GM21717 (cell line): Measurements from ENCODE around the gene BAZ2A.
"Not testable (repeated sequence)": the region's sequence is repeated elsewhere in the genome, so short reads cannot be mapped to it uniquely, and the experiment has no call there.

Experiments
- ATAC-seq: cut with Tn5 transposase; IDR thresholded peaks from one replicate; pipeline ENCODE4 v1.9.1; 2021; ENCODE audit warnings: mild to moderate bottlenecking, moderate library complexity; ENCODE audit not compliant: unreplicated experiment

BAZ2A gene

GRCh38 chr12:56630180-56630632 lies at the start of gene BAZ2A:
BAZ2A (minus strand) TSS chr12:56630326; CDS start chr12:56617530, 12,796 bp downstream.
- ATAC-seq = peak; percentile 39

GRCh38 chr12:56678852-56679251 lies 48.7 kb upstream of the BAZ2A start:
- ATAC-seq = no peak

- peak; percentile 63 for ATAC-seq
Measured at GRCh38 chr12:56677680-56678079, 47.6 kb upstream of the BAZ2A start.

GRCh38 chr12:56676851-56677580 lies 46.9 kb upstream of the BAZ2A start:
- ATAC-seq = no peak

GRCh38 chr12:56671608-56672007 lies 41.5 kb upstream of the BAZ2A start:
- no peak for ATAC-seq

GRCh38 chr12:56670836-56671235 lies 40.7 kb upstream of the BAZ2A start:
- no peak for ATAC-seq

- ATAC-seq = no peak
Measured at GRCh38 chr12:56668197-56668457, 38.0 kb upstream of the BAZ2A start.

GRCh38 chr12:56661979-56662638 lies 32.0 kb upstream of the BAZ2A start:
- ATAC-seq = no peak

- ATAC-seq = no peak
Measured at GRCh38 chr12:56661560-56661959, 31.4 kb upstream of the BAZ2A start.

- no peak for ATAC-seq
Measured at GRCh38 chr12:56658921-56659320, 28.8 kb upstream of the BAZ2A start.

GRCh38 chr12:56657416-56658379 lies 27.6 kb upstream of the BAZ2A start:
- no peak for ATAC-seq

GRCh38 chr12:56653781-56654180 lies 23.7 kb upstream of the BAZ2A start:
- ATAC-seq = not testable (repeated sequence)

- not testable (repeated sequence) for ATAC-seq
Measured at GRCh38 chr12:56648023-56648422, 17.9 kb upstream of the BAZ2A start.

- peak; percentile 97 for ATAC-seq
Measured at GRCh38 chr12:56645717-56646446, 15.8 kb upstream of the BAZ2A start, which contains the start of gene ATP5F1B. ATP5F1B (minus strand) TSS chr12:56645984; CDS start chr12:56645963, 21 bp downstream.

GRCh38 chr12:56645201-56645716 lies 15.1 kb upstream of the BAZ2A start:
- ATAC-seq = no peak

- no peak for ATAC-seq
Measured at GRCh38 chr12:56644654-56645053, 14.5 kb upstream of the BAZ2A start.

GRCh38 chr12:56641219-56641618 lies 11.1 kb upstream of the BAZ2A start:
- no peak for ATAC-seq

- no peak for ATAC-seq
Measured at GRCh38 chr12:56637621-56638020, 7.5 kb upstream of the BAZ2A start.

- ATAC-seq = peak; percentile 49
Measured at GRCh38 chr12:56636675-56637540, 6.8 kb upstream of the BAZ2A start.
